ENCODE results near the gene DLG1.

DNA sequence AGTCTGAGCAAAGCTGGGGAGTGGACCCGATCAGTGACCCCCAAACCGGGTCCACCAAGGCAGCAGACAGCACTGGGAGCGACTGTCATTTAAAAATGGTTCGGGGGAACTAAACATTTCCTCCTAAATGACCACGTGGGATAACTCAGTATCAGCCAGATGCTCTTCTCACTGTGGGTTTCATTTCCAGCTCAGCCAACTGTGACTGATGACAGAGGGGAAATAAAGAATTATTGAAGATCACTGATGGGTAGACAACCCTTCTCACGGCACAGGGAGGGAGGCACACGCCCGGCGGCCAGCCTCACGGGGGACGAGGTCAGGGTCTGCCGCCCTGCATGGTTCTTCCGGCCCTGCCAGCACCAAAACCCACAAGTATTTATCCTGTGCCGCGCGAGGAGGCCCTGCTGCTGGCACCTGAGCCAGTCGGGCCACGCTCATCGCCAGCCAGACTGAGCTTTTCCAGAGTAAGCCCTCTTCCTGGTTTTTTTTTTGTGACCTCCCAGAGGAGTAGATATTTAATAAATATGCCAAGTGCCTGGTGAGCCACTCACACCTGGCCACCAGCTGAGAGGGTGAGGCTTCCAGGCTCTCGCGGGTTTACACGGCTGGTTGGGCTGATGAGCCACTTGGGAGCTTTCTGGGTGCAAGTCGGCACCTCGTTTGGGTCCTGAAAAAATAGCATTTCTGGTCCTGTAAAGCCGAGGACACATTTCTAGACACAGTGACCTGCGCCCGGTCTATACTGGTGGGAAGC, 275.0 kb downstream of the DLG1 start:
- TF ChIP-seq, protein P1, sequence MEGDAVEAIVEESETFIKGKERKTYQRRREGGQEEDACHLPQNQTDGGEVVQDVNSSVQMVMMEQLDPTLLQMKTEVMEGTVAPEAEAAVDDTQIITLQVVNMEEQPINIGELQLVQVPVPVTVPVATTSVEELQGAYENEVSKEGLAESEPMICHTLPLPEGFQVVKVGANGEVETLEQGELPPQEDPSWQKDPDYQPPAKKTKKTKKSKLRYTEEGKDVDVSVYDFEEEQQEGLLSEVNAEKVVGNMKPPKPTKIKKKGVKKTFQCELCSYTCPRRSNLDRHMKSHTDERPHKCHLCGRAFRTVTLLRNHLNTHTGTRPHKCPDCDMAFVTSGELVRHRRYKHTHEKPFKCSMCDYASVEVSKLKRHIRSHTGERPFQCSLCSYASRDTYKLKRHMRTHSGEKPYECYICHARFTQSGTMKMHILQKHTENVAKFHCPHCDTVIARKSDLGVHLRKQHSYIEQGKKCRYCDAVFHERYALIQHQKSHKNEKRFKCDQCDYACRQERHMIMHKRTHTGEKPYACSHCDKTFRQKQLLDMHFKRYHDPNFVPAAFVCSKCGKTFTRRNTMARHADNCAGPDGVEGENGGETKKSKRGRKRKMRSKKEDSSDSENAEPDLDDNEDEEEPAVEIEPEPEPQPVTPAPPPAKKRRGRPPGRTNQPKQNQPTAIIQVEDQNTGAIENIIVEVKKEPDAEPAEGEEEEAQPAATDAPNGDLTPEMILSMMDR (IDR thresholded peaks at IDR 0.05): no peak
- TF ChIP-seq POLR2A (IDR thresholded peaks at IDR 0.05): no peak
- TF ChIP-seq POLR2AphosphoS5 (IDR thresholded peaks at IDR 0.05): no peak
